Esophagus muscularis mucosa (tissue), 4 donors: ENCODE data around the gene SSBP4. TPM values are rescaled to one million over a fixed set of nuclear protein-coding genes. Genes with fewer than 3 reads are reported as not detected.

ENCODE experiments used
- DNase-seq: peaks from one replicate; pipeline ENCODE4 v3.0.0-alpha.2; 2017; ENCODE audit errors: extremely low spot score
- H3K27ac ChIP-seq, 4 donors: fragments of 200-600 bp; sonication (generic); replicated peaks in 1 of 4; 1 replicate in 3 of 4; 2 replicates in 1 of 4; pipeline ENCODE4 v1.5.1; 2016 to 2019; ENCODE audit warnings: mild to moderate bottlenecking in 1 of 4
- H3K27me3 ChIP-seq, 4 donors: fragments of 200-600 bp; sonication (generic); one replicate each; pipeline versions ENCODE4 v1.5.1 to v1.6.0; 2016 to 2019
- H3K36me3 ChIP-seq, 4 donors: fragments of 200-600 bp; sonication (generic); one replicate each; pipeline ENCODE4 v1.5.1; 2016 to 2019
- H3K4me1 ChIP-seq, 4 donors: fragments of 200-600 bp; sonication (generic); one replicate each; pipeline ENCODE4 v1.5.1; 2016 to 2019
- H3K4me3 ChIP-seq, 4 donors: fragments of 200-600 bp; sonication (generic); 1 replicate in 2 of 4; 2 replicates in 2 of 4; pipeline ENCODE4 v1.5.1; 2016 to 2019; ENCODE audit warnings: mild to moderate bottlenecking in 4 of 4, moderate library complexity in 1 of 4
- H3K9me3 ChIP-seq, 4 donors: fragments of 200-600 bp; sonication (generic); 1 replicate in 3 of 4; 2 replicates in 1 of 4; pipeline ENCODE4 v1.5.1; 2016 to 2019
- CTCF ChIP-seq, 3 experiments: fragments of 200-600 bp in 2 of 3; fragments of 450-650 bp in 1 of 3; sonication (generic) in 2 of 3; IDR thresholded peaks; one replicate each; pipeline ENCODE4 v1.5.1; 2017 to 2019; ENCODE audit warnings: antibody characterized with exemption in 3 of 3, mild to moderate bottlenecking in 2 of 3, moderate library complexity in 1 of 3
- EP300 ChIP-seq: sonication (generic); formaldehyde crosslinking; IDR thresholded peaks from one replicate; pipeline ENCODE4 v1.6.1; 2017; ENCODE audit warnings: antibody characterized with exemption
- POLR2A ChIP-seq: fragments of 450-650 bp; IDR thresholded peaks from one replicate; pipeline ENCODE4 v1.6.1; 2017; ENCODE audit warnings: antibody characterized with exemption, moderate library complexity, mild to moderate bottlenecking, low read depth
- POLR2AphosphoS5 ChIP-seq, 2 donors: sonication (generic); formaldehyde crosslinking; IDR thresholded peaks; one replicate each; pipeline ENCODE4 v1.6.1; 2017; ENCODE audit warnings: antibody characterized with exemption in 2 of 2
- WGBS: methylation state at CpG from one replicate; pipeline ENCODE4 v1.1.5; 2018; 5-methylcytosine and 5-hydroxymethylcytosine counted together
- intact Hi-C: fragments of 100-400 bp; cut with DNase I; formaldehyde crosslinking; loops from one replicate; pipeline ENCODE4 v1.15.1; 2023
- total RNA-seq, 4 donors: library from RNA; depleted of rRNA; stranded (reverse); fragments of >200 nt; gene quantifications; one replicate each; pipeline versions ENCODE4 v1.1.0 to v1.2.1, GENCODE V29; 2016

SSBP4 gene
- total RNA-seq, 4 donors from 2014 or later, result 53.2 to 109 (median 77.8) TPM

GRCh38 chr19:18385675-18386542, 33.3 kb upstream of the SSBP4 start, which contains the start of gene GDF15:
TSS of gene GDF15 (plus strand) at chr19:18386158. CDS start at chr19:18386190, 32 bp downstream.
- H3K4me1 ChIP-seq, result peaks cover 12 to 33% (median 29%) of the 10 kb centered on the region in 4 donors
- WGBS, result 60% methylated on average over 12 of the region's 33 CpGs
- TF ChIP-seq POLR2AphosphoS5 (IDR thresholded peaks at IDR 0.05) (peak; percentile 47 to 69), POLR2A (no peak), EP300 (no peak), CTCF (IDR thresholded peaks at IDR 0.05) (peak; percentile 21 to 49 (median 27))
- peak; percentile 94 for DNase-seq
- H3K9me3 ChIP-seq, result no peaks in the 10 kb centered on the region
- no peaks in the 10 kb centered on the region for H3K36me3 ChIP-seq
- peak within 1 kb of the TSS in 2 of 4 donors; percentile 2 to 36 for H3K27ac ChIP-seq
- H3K27me3 ChIP-seq, result peaks cover 0 to 37% (median 0%) of the 10 kb centered on the region in 4 donors
- intact Hi-C loops, result no loop called here
- peak within 1 kb of the TSS; percentile 12 to 42 (median 22) for H3K4me3 ChIP-seq

GRCh38 chr19:18386543-18387271, 32.5 kb upstream of the SSBP4 start:
- TF ChIP-seq EP300, result no peak
- 80% methylated on average over 14 of the region's 14 CpGs for WGBS
- intact Hi-C loops, result no loop called here
- Histone ChIP-seq H3K27ac (peak overlapping the region in 2 of 4 donors; percentile 2 to 36), H3K4me1 (peaks cover 12 to 33% (median 29%) of the 10 kb centered on the region in 4 donors), H3K4me3 (peak overlapping the region; percentile 12 to 42 (median 22)), H3K36me3 (no peaks in the 10 kb centered on the region), H3K27me3 (peaks cover 0 to 37% (median 0%) of the 10 kb centered on the region in 4 donors), H3K9me3 (no peaks in the 10 kb centered on the region)
- no peak for DNase-seq

- Histone ChIP-seq H3K36me3 (no peaks in the 10 kb centered on the region), H3K4me3 (peak overlapping the region; percentile 36 to 55 (median 42)), H3K27me3 (peaks cover 0 to 24% (median 0%) of the 10 kb centered on the region in 4 donors), H3K4me1 (peaks cover 12 to 33% (median 29%) of the 10 kb centered on the region in 4 donors), H3K9me3 (no peaks in the 10 kb centered on the region), H3K27ac (peak overlapping the region; percentile 21 to 58 (median 50))
- intact Hi-C loops, result loop anchor here (2.0 kb wide), 1 partner anchor 22 kb away; no protein-coding TSS in a partner anchor
- TF ChIP-seq POLR2A, result no peak
- TF ChIP-seq EP300, result no peak
- peak in 2 of 3 experiments; percentile 96 to 99 for TF ChIP-seq CTCF (IDR thresholded peaks at IDR 0.05)
- TF ChIP-seq POLR2AphosphoS5 (IDR thresholded peaks at IDR 0.05), result peak in 1 of 2 donors; percentile 80
- DNase-seq, result no peak
- WGBS, result 25% methylated on average over 9 of the region's 86 CpGs
Observed at GRCh38 chr19:18388100-18388959, 30.9 kb upstream of the SSBP4 start.

GRCh38 chr19:18388960-18389725, 30.1 kb upstream of the SSBP4 start:
- Histone ChIP-seq H3K4me1 (peaks cover 12 to 33% (median 29%) of the 10 kb centered on the region in 4 donors), H3K4me3 (peak overlapping the region; percentile 36 to 55 (median 42)), H3K27ac (no peak overlapping the region), H3K27me3 (peaks cover 0 to 19% (median 0%) of the 10 kb centered on the region in 4 donors), H3K36me3 (no peaks in the 10 kb centered on the region), H3K9me3 (no peaks in the 10 kb centered on the region)
- 85% methylated on average over 12 of the region's 13 CpGs for WGBS
- no peak for DNase-seq
- intact Hi-C loops, result loop anchor here (2.0 kb wide), 1 partner anchor 22 kb away; no protein-coding TSS in a partner anchor
- TF ChIP-seq POLR2A, result no peak
- no peak for TF ChIP-seq POLR2AphosphoS5 (IDR thresholded peaks at IDR 0.05)
